Erythroblast (primary cell): ENCODE results near the gene ULK4.
"Not testable (repeated sequence)": the region's sequence is repeated elsewhere in the genome, so short reads cannot be mapped to it uniquely, and the experiment has no call there.

ENCODE experiments used
- DNase-seq, 2 experiments: peaks; one replicate each; lab custom pipeline; 2025; lab: John Stamatoyannopoulos, UW
- GATA1 ChIP-seq: IDR thresholded peaks from 2 replicates; pipeline ENCODE4 v1.6.1; 2011; ENCODE audit warnings: low read depth, mild to moderate bottlenecking, control low read depth, low read length, moderate library complexity
- POLR2A ChIP-seq: IDR thresholded peaks from 2 replicates; pipeline ENCODE4 v1.6.1; 2011; ENCODE audit warnings: mild to moderate bottlenecking, low read length

Gene ULK4

GRCh38 chr3:41652931-41653330 lies 309.0 kb downstream of the ULK4 start:
- DNase-seq = no peak
- TF ChIP-seq POLR2A (no peak), GATA1 (no peak)

GRCh38 chr3:41652506-41652905 lies 309.4 kb downstream of the ULK4 start:
- DNase-seq = no peak

GRCh38 chr3:41651718-41652117 lies 310.2 kb downstream of the ULK4 start:
- DNase-seq = no peak
- no peak for TF ChIP-seq GATA1
- TF ChIP-seq POLR2A = no peak

More at GRCh38 chr3:41652506-41652905, 309.4 kb downstream of the ULK4 start:
- TF ChIP-seq GATA1 (no peak), POLR2A (no peak)

GRCh38 chr3:41650406-41650805 lies 311.5 kb downstream of the ULK4 start:
- TF ChIP-seq GATA1 (no peak), POLR2A (no peak)
- DNase-seq = no peak

GRCh38 chr3:41649129-41649739 lies 312.7 kb downstream of the ULK4 start:
- DNase-seq = no peak
- TF ChIP-seq GATA1 (no peak), POLR2A (no peak)

- not testable (repeated sequence) for DNase-seq
Observed at GRCh38 chr3:41647730-41648129, 314.2 kb downstream of the ULK4 start.

- DNase-seq = no peak
- no peak for TF ChIP-seq GATA1
- TF ChIP-seq POLR2A = no peak
Observed at GRCh38 chr3:41640076-41640475, 321.8 kb downstream of the ULK4 start.

GRCh38 chr3:41638381-41638780 lies 323.5 kb downstream of the ULK4 start:
- no peak for DNase-seq
- TF ChIP-seq GATA1 (no peak), POLR2A (no peak)

GRCh38 chr3:41632700-41633099 lies 329.2 kb downstream of the ULK4 start:
- TF ChIP-seq GATA1 (no peak), POLR2A (no peak)
- no peak for DNase-seq

- TF ChIP-seq POLR2A (no peak), GATA1 (no peak)
- DNase-seq = no peak
Observed at GRCh38 chr3:41630708-41631107, 331.2 kb downstream of the ULK4 start.

GRCh38 chr3:41629986-41630385 lies 331.9 kb downstream of the ULK4 start:
- no peak for TF ChIP-seq GATA1
- TF ChIP-seq POLR2A = no peak
- DNase-seq = no peak

GRCh38 chr3:41629072-41629471 lies 332.8 kb downstream of the ULK4 start:
- TF ChIP-seq POLR2A (no peak), GATA1 (no peak)
- DNase-seq = no peak

GRCh38 chr3:41627477-41628087 lies 334.3 kb downstream of the ULK4 start:
- no peak for DNase-seq
- TF ChIP-seq GATA1 = no peak
- TF ChIP-seq POLR2A = no peak

GRCh38 chr3:41612853-41613252 lies 349.1 kb downstream of the ULK4 start:
- no peak for DNase-seq
- TF ChIP-seq POLR2A = no peak
- TF ChIP-seq GATA1 = no peak

- no peak for DNase-seq
Observed at GRCh38 chr3:41611008-41611407, 350.9 kb downstream of the ULK4 start.

GRCh38 chr3:41608347-41608746 lies 353.6 kb downstream of the ULK4 start:
- TF ChIP-seq POLR2A (no peak), GATA1 (no peak)
- no peak for DNase-seq

More at GRCh38 chr3:41611008-41611407, 350.9 kb downstream of the ULK4 start:
- TF ChIP-seq GATA1 = no peak
- TF ChIP-seq POLR2A = no peak

- DNase-seq = no peak
- no peak for TF ChIP-seq POLR2A
- TF ChIP-seq GATA1 = no peak
Observed at GRCh38 chr3:41603807-41604206, 358.1 kb downstream of the ULK4 start.
